Transverse colon (tissue), 4 donors: ENCODE data around the gene HSD17B12. TPM values are rescaled to one million over a fixed set of nuclear protein-coding genes. Genes with fewer than 3 reads are reported as not detected.

Experiments
- DNase-seq: peaks from one replicate; pipeline ENCODE4 v3.0.0-alpha.2; 2019
- H3K27ac ChIP-seq, 4 donors: fragments of 200-600 bp; sonication (generic); 2 replicates each; pipeline ENCODE4 v1.5.1; 2016 to 2018; ENCODE audit warnings: inconsistent platforms in 4 of 4
- H3K27me3 ChIP-seq: fragments of 200-600 bp; sonication (generic); 2 replicates; pipeline ENCODE4 v1.5.1; 2017; ENCODE audit warnings: inconsistent platforms
- H3K36me3 ChIP-seq, 4 donors: fragments of 200-600 bp; sonication (generic); 2 replicates each; pipeline ENCODE4 v1.5.1; 2017 to 2019; ENCODE audit warnings: inconsistent platforms in 4 of 4
- H3K4me1 ChIP-seq, 4 donors: fragments of 200-600 bp; sonication (generic); 2 replicates each; pipeline ENCODE4 v1.5.1; 2017 to 2020; ENCODE audit warnings: inconsistent platforms in 4 of 4
- H3K4me3 ChIP-seq, 4 donors: fragments of 200-600 bp; sonication (generic); 1 replicate in 1 of 4; 2 replicates in 3 of 4; pipeline versions ENCODE4 v1.5.1 to v1.6.1; 2017 to 2019; ENCODE audit warnings: inconsistent platforms in 4 of 4
- H3K9me3 ChIP-seq, 2 donors: fragments of 200-600 bp; sonication (generic); 2 replicates each; pipeline ENCODE4 v1.5.1; 2017 to 2019; ENCODE audit warnings: inconsistent platforms in 2 of 2
- CTCF ChIP-seq, 5 experiments: fragments of 200-600 bp in 3 of 5; fragments of 450-650 bp in 2 of 5; sonication (generic) in 3 of 5; IDR thresholded peaks; 1 replicate in 2 of 5; 2 replicates in 3 of 5; pipeline ENCODE4 v1.5.1; 2016 to 2017; ENCODE audit warnings: antibody characterized with exemption in 5 of 5, inconsistent platforms in 3 of 5, mild to moderate bottlenecking in 2 of 5, moderate library complexity in 1 of 5
- EP300 ChIP-seq: sonication (generic); formaldehyde crosslinking; IDR thresholded peaks from one replicate; pipeline ENCODE4 v1.6.1; 2017; ENCODE audit warnings: antibody characterized with exemption, low read depth
- POLR2A ChIP-seq: fragments of 450-650 bp; IDR thresholded peaks from one replicate; pipeline ENCODE4 v1.6.1; 2016; ENCODE audit warnings: antibody characterized with exemption, mild to moderate bottlenecking, moderate library complexity
- POLR2AphosphoS5 ChIP-seq, 3 donors: sonication (generic); formaldehyde crosslinking; IDR thresholded peaks; one replicate each; pipeline ENCODE4 v1.6.1; 2016; ENCODE audit warnings: antibody characterized with exemption in 3 of 3
- WGBS, 2 donors: methylation state at CpG; one replicate each; pipeline ENCODE4 v1.1.5; 2018; ENCODE audit warnings: low coverage in 1 of 2; 5-methylcytosine and 5-hydroxymethylcytosine counted together
- in situ Hi-C, 4 donors: fragments of 200-750 bp; cut with MboI; loops; one replicate each; pipeline versions ENCODE4 v1.15.0 to v1.15.1; 2017; ENCODE audit warnings: low sequenced_read_pairs in 3 of 4, low pct_ligation_motif_present in 1 of 4, low pct_unique_long_range_greater_than_20kb in 1 of 4
- intact Hi-C: fragments of 100-400 bp; cut with DNase I; formaldehyde crosslinking; loops from one replicate; pipeline ENCODE4 v1.15.1; 2023; ENCODE audit warnings: low total_unique reads
- total RNA-seq, 4 donors: library from RNA; depleted of rRNA; stranded (reverse); fragments of >200 nt; gene quantifications; one replicate each; pipeline ENCODE4 v1.1.0, GENCODE V29; 2016

The HSD17B12 gene
- total RNA-seq, 4 donors from 2014 or later, result 33.3 to 65.7 (median 47.1) TPM

- no peak overlapping the region for H3K4me3 ChIP-seq
- no peaks in the 10 kb centered on the region for H3K27me3 ChIP-seq
- in situ Hi-C loops (loop anchor here in 1 of 4 donors (10.0 kb wide), 1 partner anchor 140 kb away; no protein-coding TSS in a partner anchor), intact Hi-C loops (loop anchor here (5.0 to 10.0 kb wide), 3 partner anchors 48 to 640 kb away; partner anchors contain the start of gene C11orf96)
- H3K9me3 ChIP-seq, result no peaks in the 10 kb centered on the region
- H3K36me3 ChIP-seq, result peaks cover 0 to 58% (median 20%) of the 10 kb centered on the region in 4 donors
- no peak overlapping the region for H3K27ac ChIP-seq
- no peak for DNase-seq
- 29 to 69% methylated on average over 2 of the region's 2 CpGs for WGBS, 2 donors
- no peaks in the 10 kb centered on the region for H3K4me1 ChIP-seq
- TF ChIP-seq CTCF (IDR thresholded peaks at IDR 0.05) (no peak), EP300 (no peak), POLR2AphosphoS5 (IDR thresholded peaks at IDR 0.05) (no peak), POLR2A (no peak)
Observed at GRCh38 chr11:43894546-43894945, 214.0 kb downstream of the HSD17B12 start.

- intact Hi-C loops, result loop anchor here (10.0 kb wide), 1 partner anchor 639 kb away; no protein-coding TSS in a partner anchor
- no peaks in the 10 kb centered on the region for H3K9me3 ChIP-seq
- in situ Hi-C loops, result loop anchor here in 1 of 4 donors (10.0 kb wide), 1 partner anchor 139 kb away; no protein-coding TSS in a partner anchor
- 97 to 100% methylated on average over 2 of the region's 2 CpGs for WGBS, 2 donors
- TF ChIP-seq POLR2A, result no peak
- no peak for TF ChIP-seq POLR2AphosphoS5 (IDR thresholded peaks at IDR 0.05)
- TF ChIP-seq EP300, result no peak
- TF ChIP-seq CTCF (IDR thresholded peaks at IDR 0.05), result no peak
- H3K27me3 ChIP-seq, result no peaks in the 10 kb centered on the region
- H3K4me1 ChIP-seq, result no peaks in the 10 kb centered on the region
- peaks cover 0 to 53% (median 20%) of the 10 kb centered on the region in 4 donors for H3K36me3 ChIP-seq
- no peak overlapping the region for H3K4me3 ChIP-seq
- no peak for DNase-seq
- no peak overlapping the region for H3K27ac ChIP-seq
Observed at GRCh38 chr11:43895601-43896000, 215.1 kb downstream of the HSD17B12 start.

GRCh38 chr11:43898574-43898973, 218.0 kb downstream of the HSD17B12 start:
- H3K36me3 ChIP-seq, result peaks cover 0 to 44% (median 13%) of the 10 kb centered on the region in 4 donors
- TF ChIP-seq EP300 (no peak), CTCF (IDR thresholded peaks at IDR 0.05) (no peak), POLR2AphosphoS5 (IDR thresholded peaks at IDR 0.05) (no peak), POLR2A (no peak)
- H3K4me1 ChIP-seq, result no peaks in the 10 kb centered on the region
- no peaks in the 10 kb centered on the region for H3K27me3 ChIP-seq
- H3K27ac ChIP-seq, result no peak overlapping the region
- no peaks in the 10 kb centered on the region for H3K9me3 ChIP-seq
- 96 to 97% methylated on average over 4 to 7 of the region's 7 CpGs for whole genome bisulfite sequencing, 2 donors
- DNase-seq, result no peak
- H3K4me3 ChIP-seq, result no peak overlapping the region
- intact Hi-C loops, result loop anchor here (10.0 kb wide), 1 partner anchor 636 kb away; no protein-coding TSS in a partner anchor
- in situ Hi-C loops, result loop anchor here in 1 of 4 donors (10.0 kb wide), 1 partner anchor 136 kb away; no protein-coding TSS in a partner anchor

GRCh38 chr11:43899094-43899493, 218.6 kb downstream of the HSD17B12 start:
- in situ Hi-C loops, result loop anchor here in 1 of 4 donors (10.0 kb wide), 1 partner anchor 136 kb away; no protein-coding TSS in a partner anchor
- H3K4me3 ChIP-seq, result no peak overlapping the region
- no peaks in the 10 kb centered on the region for H3K4me1 ChIP-seq
- no peaks in the 10 kb centered on the region for H3K9me3 ChIP-seq
- intact Hi-C loops, result loop anchor here (10.0 kb wide), 1 partner anchor 636 kb away; no protein-coding TSS in a partner anchor
- no peaks in the 10 kb centered on the region for H3K27me3 ChIP-seq
- DNase-seq, result no peak
- TF ChIP-seq CTCF (IDR thresholded peaks at IDR 0.05) (no peak), EP300 (no peak), POLR2A (no peak), POLR2AphosphoS5 (IDR thresholded peaks at IDR 0.05) (no peak)
- 88 to 100% methylated on average over 2 to 13 of the region's 13 CpGs for WGBS, 2 donors
- H3K27ac ChIP-seq, result no peak overlapping the region
- peaks cover 0 to 49% (median 13%) of the 10 kb centered on the region in 4 donors for H3K36me3 ChIP-seq
